B cell (primary cell): Measurements from ENCODE around the gene FKBP6. TPM values are rescaled to one million over a fixed set of nuclear protein-coding genes. Genes with fewer than 3 reads are reported as not detected.

Source experiments
- ATAC-seq: fragments of 200-7000 bp; cut with Tn5 transposase; one replicate; pipeline ENCODE4 v1.10.0; 2021; ENCODE audit warnings: low read depth, mild to moderate bottlenecking, moderate number of reproducible peaks, moderate library complexity
- CTCF ChIA-PET: fragments of 350-600 bp; sonication (Branson Sonifier 250); formaldehyde crosslinking; loops from one replicate; lab custom pipeline; 2021; ENCODE audit warnings: antibody characterized with exemption, inconsistent platforms; lab: Charles Lee
- POLR2A ChIA-PET: fragments of 350-600 bp; sonication (Branson Sonifier 250); formaldehyde crosslinking; loops from one replicate; lab custom pipeline; 2021; ENCODE audit warnings: antibody characterized with exemption; lab: Charles Lee
- DNase-seq: peaks from one replicate; pipeline ENCODE4 v3.0.0; 2013
- H2AFZ ChIP-seq: 2 replicates; pipeline ENCODE4 v1.6.1; 2012; ENCODE audit warnings: mild to moderate bottlenecking, low read depth, low read length; ENCODE audit not compliant: insufficient read depth, poor library complexity, severe bottlenecking
- H3K27ac ChIP-seq, 2 donors: 1 replicate in 1 of 2; 2 replicates in 1 of 2; pipeline ENCODE4 v1.5.1; 2012 to 2013; ENCODE audit warnings: low read length in 2 of 2, mild to moderate bottlenecking in 2 of 2, moderate library complexity in 1 of 2
- H3K27me3 ChIP-seq, 4 experiments: fragments of 200-600 bp in 1 of 4; sonication (generic) in 1 of 4; replicated peaks in 1 of 4; 1 replicate in 2 of 4; 2 replicates in 2 of 4; pipeline versions ENCODE4 v1.6.1 to v1.7.0; 2013 to 2016; ENCODE audit warnings: low read length in 3 of 4, mild to moderate bottlenecking in 2 of 4, mixed read lengths in 1 of 4, moderate library complexity in 1 of 4; ENCODE audit not compliant: insufficient read depth in 4 of 4, control insufficient read depth in 3 of 4; ENCODE audit errors: control extremely low read depth in 1 of 4
- H3K36me3 ChIP-seq, 2 experiments: replicated peaks in 1 of 2; 1 replicate in 1 of 2; 2 replicates in 1 of 2; pipeline versions ENCODE4 v1.6.1 to v1.7.1; 2013; ENCODE audit warnings: low read length in 1 of 2; ENCODE audit not compliant: insufficient read depth in 2 of 2, control insufficient read depth in 1 of 2; ENCODE audit errors: control extremely low read depth in 1 of 2, extremely low read depth in 1 of 2
- H3K4me1 ChIP-seq, 2 donors: fragments of 200-600 bp in 1 of 2; sonication (generic) in 1 of 2; 1 replicate in 1 of 2; 2 replicates in 1 of 2; pipeline versions ENCODE4 v1.5.1 to v1.6.1; 2013 to 2017; ENCODE audit warnings: low read length in 2 of 2; ENCODE audit not compliant: control insufficient read depth in 2 of 2, insufficient read depth in 2 of 2
- H3K4me2 ChIP-seq: replicated peaks from 2 replicates; pipeline ENCODE3; 2012; ENCODE audit warnings: mild to moderate bottlenecking, low read depth, low read length; ENCODE audit not compliant: poor library complexity, severe bottlenecking
- H3K4me3 ChIP-seq, 5 experiments: fragments of 200-600 bp in 1 of 5; sonication (generic) in 1 of 5; 1 replicate in 3 of 5; 2 replicates in 2 of 5; pipeline versions ENCODE4 v1.5.1 to v1.7.0; 2011 to 2016; ENCODE audit warnings: low read length in 4 of 5, mild to moderate bottlenecking in 4 of 5, low read depth in 2 of 5, control low read depth in 1 of 5, moderate library complexity in 1 of 5; ENCODE audit not compliant: insufficient read depth in 1 of 5; ENCODE audit errors: control extremely low read depth in 1 of 5, extremely low read depth in 1 of 5
- H3K79me2 ChIP-seq: fragments of 200-600 bp; sonication (generic); one replicate; pipeline ENCODE4 v1.6.0; 2016; ENCODE audit warnings: low read length; ENCODE audit not compliant: control insufficient read depth, insufficient read depth
- H3K9ac ChIP-seq: fragments of 200-600 bp; sonication (generic); 2 replicates; pipeline ENCODE4 v1.6.1; 2017; ENCODE audit warnings: mild to moderate bottlenecking, low read length, moderate library complexity
- H3K9me3 ChIP-seq, 3 donors: one replicate each; pipeline versions ENCODE4 v1.6.1 to v1.7.1; 2013; ENCODE audit warnings: low read length in 2 of 3; ENCODE audit not compliant: control insufficient read depth in 2 of 3, insufficient read depth in 1 of 3; ENCODE audit errors: control extremely low read depth in 1 of 3
- H4K20me1 ChIP-seq: 2 replicates; pipeline ENCODE4 v1.6.0; 2012; ENCODE audit warnings: mild to moderate bottlenecking, low read length; ENCODE audit not compliant: insufficient read depth, control insufficient read depth, poor library complexity, severe bottlenecking
- H3K27ac Mint-ChIP-seq: one replicate; pipeline ENCODE4 v1.8.0; 2021; ENCODE audit warnings: mixed read lengths
- H3K27me3 Mint-ChIP-seq: one replicate; pipeline ENCODE4 v1.8.0; 2021; ENCODE audit warnings: mixed read lengths
- H3K4me1 Mint-ChIP-seq: one replicate; pipeline ENCODE4 v1.8.0; 2021; ENCODE audit warnings: mixed read lengths
- H3K4me3 Mint-ChIP-seq: one replicate; pipeline ENCODE4 v1.8.0; 2021; ENCODE audit warnings: mixed read lengths
- H3K9me3 Mint-ChIP-seq: one replicate; pipeline ENCODE4 v1.8.0; 2022; ENCODE audit warnings: mixed read lengths; ENCODE audit not compliant: insufficient read depth
- EZH2 ChIP-seq: IDR thresholded peaks from 2 replicates; pipeline ENCODE4 v1.6.1; 2012; ENCODE audit warnings: borderline replicate concordance, low read depth, mild to moderate bottlenecking, moderate library complexity, low read length; ENCODE audit not compliant: insufficient read depth, poor library complexity, severe bottlenecking
- WGBS: methylation state at CpG from one replicate; pipeline ENCODE4 v1.1.5; 2013; ENCODE audit warnings: missing lambda C conversion rate; ENCODE audit not compliant: insufficient coverage; 5-methylcytosine and 5-hydroxymethylcytosine counted together
- intact Hi-C: fragments of 100-400 bp; cut with micrococcal nuclease; formaldehyde crosslinking; loops from one replicate; pipeline ENCODE4 v1.10.0; 2022
- polyA plus RNA-seq: library from polyadenylated mRNA; depleted of rRNA; stranded (reverse); fragments of >200 nt; gene quantifications from 2 replicates; pipeline ENCODE4 v1.2.3, GENCODE V29; 2012
- total RNA-seq, 2 donors: library from RNA; stranded (reverse); fragments of 120-200 nt in 1 of 2; gene quantifications; 1 replicate in 1 of 2; 2 replicates in 1 of 2; pipeline versions ENCODE4 v1.2.3 to v1.2.4, GENCODE V29; 2013 to 2022
- TF ChIP-seq, protein P1 (sequence below): fragments of 200-600 bp; IDR thresholded peaks from one replicate; pipeline ENCODE4 v1.8.0; 2022; ENCODE audit warnings: antibody characterized with exemption, mild to moderate bottlenecking

Gene FKBP6
- total and polyA plus RNA-seq, 2 donors (not counting 1 experiment from before 2014, with no cell fraction given), result not detected

GRCh38 chr7:73330772-73331171 is 2.8 kb downstream of the FKBP6 start:
- WGBS, result 91% methylated on average over 5 of the region's 6 CpGs
- Mint-ChIP-seq H3K4me3 (no peak overlapping the region), H3K9me3 (no peaks in the 10 kb centered on the region), H3K27ac (no peak overlapping the region), H3K4me1 (no peaks in the 10 kb centered on the region), H3K27me3 (peaks cover 4% of the 10 kb centered on the region)
- no peak overlapping the region for H3K4me3 ChIP-seq
- H3K27ac ChIP-seq, result no peak overlapping the region
- H3K4me1 ChIP-seq, result no peaks in the 10 kb centered on the region
- no peak for DNase-seq
- H2AFZ ChIP-seq, result no peak overlapping the region
- H3K27me3 ChIP-seq, result no peaks in the 10 kb centered on the region
- ATAC-seq, result no peak
- no peaks in the 10 kb centered on the region for H3K79me2 ChIP-seq
- POLR2A ChIA-PET, result no interaction called here
- intact Hi-C loops, result no loop called here
- no peaks in the 10 kb centered on the region for H3K36me3 ChIP-seq
- no peak overlapping the region for H3K4me2 ChIP-seq
- peaks cover 0 to 5% (median 0%) of the 10 kb centered on the region in 3 donors for H3K9me3 ChIP-seq
- TF ChIP-seq EZH2, result no peak
- TF ChIP-seq, protein P1, sequence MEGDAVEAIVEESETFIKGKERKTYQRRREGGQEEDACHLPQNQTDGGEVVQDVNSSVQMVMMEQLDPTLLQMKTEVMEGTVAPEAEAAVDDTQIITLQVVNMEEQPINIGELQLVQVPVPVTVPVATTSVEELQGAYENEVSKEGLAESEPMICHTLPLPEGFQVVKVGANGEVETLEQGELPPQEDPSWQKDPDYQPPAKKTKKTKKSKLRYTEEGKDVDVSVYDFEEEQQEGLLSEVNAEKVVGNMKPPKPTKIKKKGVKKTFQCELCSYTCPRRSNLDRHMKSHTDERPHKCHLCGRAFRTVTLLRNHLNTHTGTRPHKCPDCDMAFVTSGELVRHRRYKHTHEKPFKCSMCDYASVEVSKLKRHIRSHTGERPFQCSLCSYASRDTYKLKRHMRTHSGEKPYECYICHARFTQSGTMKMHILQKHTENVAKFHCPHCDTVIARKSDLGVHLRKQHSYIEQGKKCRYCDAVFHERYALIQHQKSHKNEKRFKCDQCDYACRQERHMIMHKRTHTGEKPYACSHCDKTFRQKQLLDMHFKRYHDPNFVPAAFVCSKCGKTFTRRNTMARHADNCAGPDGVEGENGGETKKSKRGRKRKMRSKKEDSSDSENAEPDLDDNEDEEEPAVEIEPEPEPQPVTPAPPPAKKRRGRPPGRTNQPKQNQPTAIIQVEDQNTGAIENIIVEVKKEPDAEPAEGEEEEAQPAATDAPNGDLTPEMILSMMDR, result no peak
- H3K9ac ChIP-seq, result no peak overlapping the region
- CTCF ChIA-PET, result no interaction called here
- no peaks in the 10 kb centered on the region for H4K20me1 ChIP-seq

GRCh38 chr7:73332447-73332846 is 4.5 kb downstream of the FKBP6 start:
- WGBS, result 78% methylated on average over 4 of the region's 6 CpGs
- Histone ChIP-seq H4K20me1 (no peaks in the 10 kb centered on the region), H3K9ac (no peak overlapping the region), H3K79me2 (no peaks in the 10 kb centered on the region), H3K4me1 (no peaks in the 10 kb centered on the region), H3K36me3 (no peaks in the 10 kb centered on the region), H3K27me3 (no peaks in the 10 kb centered on the region), H2AFZ (no peak overlapping the region), H3K27ac (no peak overlapping the region), H3K4me3 (no peak overlapping the region), H3K9me3 (peaks cover 0 to 5% (median 0%) of the 10 kb centered on the region in 3 donors), H3K4me2 (no peak overlapping the region)
- H3K9me3 Mint-ChIP-seq, result no peaks in the 10 kb centered on the region
- H3K27me3 Mint-ChIP-seq, result peaks cover 4% of the 10 kb centered on the region
- ChIA-PET POLR2A (no interaction called here), CTCF (interaction anchor here (0.7 to 0.9 kb wide), 2 partner anchors 8 to 209 kb away, joined by 3 read pairs; no protein-coding TSS in a partner anchor)
- no peak for TF ChIP-seq EZH2
- TF ChIP-seq, protein P1, result no peak
- intact Hi-C loops, result no loop called here
- H3K4me1 Mint-ChIP-seq, result no peaks in the 10 kb centered on the region
- ATAC-seq (no peak), DNase-seq (no peak)
- no peak overlapping the region for H3K27ac Mint-ChIP-seq
- H3K4me3 Mint-ChIP-seq, result no peak overlapping the region
